HCT116 (cell line): ENCODE data around the gene PER2. TPM values are rescaled to one million over a fixed set of nuclear protein-coding genes. Genes with fewer than 3 reads are reported as not detected.

Source experiments
- ATAC-seq: fragments of 200-7000 bp; cut with Tn5 transposase; 2 replicates; pipeline ENCODE4 v1.9.1; 2020; ENCODE audit warnings: mild to moderate bottlenecking, moderate library complexity
- BruUV-seq: library from RNA; stranded (reverse); fragments of 400-500 nt; replicated peaks from 2 replicates; lab custom pipeline; 2021; lab: Mats Ljungman, UMichigan
- CTCF ChIA-PET: fragments of 300-600 bp; sonication (Branson Sonifier 250); formaldehyde crosslinking; loops from one replicate; lab custom pipeline; 2021; ENCODE audit warnings: antibody characterized with exemption; lab: Charles Lee
- POLR2A ChIA-PET: fragments of 300-600, 350-600 bp; sonication (Branson Sonifier 250); formaldehyde crosslinking; loops from one replicate; lab custom pipeline; 2021; ENCODE audit warnings: antibody characterized with exemption; lab: Charles Lee
- RAD21 ChIA-PET, 2 experiments: fragments of 300-600 bp; sonication (Branson Sonifier 250); formaldehyde crosslinking; loops; one replicate each; lab custom pipeline; 2023; ENCODE audit warnings: low total read pairs in 2 of 2; ENCODE audit not compliant: uncharacterized antibody in 2 of 2, unreplicated experiment in 2 of 2, low non-redundant PET in 1 of 2; lab: Charles Lee
- DNase-seq: peaks from one replicate; pipeline ENCODE4 v3.0.0-alpha.2; 2010; ENCODE audit warnings: low read depth, low spot score
- H2AFZ ChIP-seq: fragments of 200-600 bp; shearing (Covaris generic), sonication (generic); 2 replicates; pipeline ENCODE4 v1.6.1; 2017; ENCODE audit warnings: low read depth, mixed run types, mixed read lengths, antibody characterized with exemption, low read length; ENCODE audit not compliant: poor library complexity, severe bottlenecking
- H3K27ac ChIP-seq: 2 replicates; pipeline ENCODE4 v1.5.1; 2012; ENCODE audit warnings: low read depth, low read length
- H3K27me3 ChIP-seq: fragments of 200-600 bp; sonication (generic); 2 replicates; pipeline ENCODE4 v1.6.1; 2016; ENCODE audit warnings: mixed run types, low read length, mixed read lengths; ENCODE audit not compliant: insufficient read depth
- H3K36me3 ChIP-seq, 2 experiments: fragments of 200-500 bp in 1 of 2; fragments of 200-600 bp in 1 of 2; sonication (Bioruptor generic) in 1 of 2; sonication (generic) in 1 of 2; 2 replicates each; pipeline versions ENCODE4 v1.5.1 to v1.6.1; 2014 to 2016; ENCODE audit warnings: low read length in 2 of 2, inconsistent platforms in 1 of 2, mixed read lengths in 1 of 2, mixed run types in 1 of 2; ENCODE audit not compliant: insufficient read depth in 2 of 2, control insufficient read depth in 1 of 2
- H3K4me1 ChIP-seq, 2 experiments: fragments of 200-600 bp in 1 of 2; sonication (generic) in 1 of 2; 2 replicates each; pipeline versions ENCODE4 v1.5.1 to v1.6.1; 2012 to 2017; ENCODE audit warnings: low read length in 2 of 2, inconsistent platforms in 1 of 2, mild to moderate bottlenecking in 1 of 2, mixed read lengths in 1 of 2, mixed run types in 1 of 2, moderate library complexity in 1 of 2; ENCODE audit not compliant: insufficient read depth in 2 of 2, control insufficient read depth in 1 of 2
- H3K4me2 ChIP-seq: fragments of 200-600 bp; sonication (generic); 2 replicates; pipeline ENCODE4 v1.6.1; 2017; ENCODE audit warnings: mixed run types, low read length, mixed read lengths
- H3K4me3 ChIP-seq, 2 experiments: fragments of 200-600 bp in 1 of 2; sonication (generic) in 1 of 2; replicated peaks in 1 of 2; 2 replicates each; pipeline ENCODE4 v1.5.1; 2011 to 2016; ENCODE audit warnings: low read length in 2 of 2, control low read depth in 1 of 2, low read depth in 1 of 2, mild to moderate bottlenecking in 1 of 2, mixed read lengths in 1 of 2, mixed run types in 1 of 2
- H3K79me2 ChIP-seq: fragments of 200-600 bp; sonication (generic); 2 replicates; pipeline ENCODE4 v1.6.1; 2017; ENCODE audit warnings: mild to moderate bottlenecking, mixed run types, low read length, moderate library complexity, mixed read lengths; ENCODE audit not compliant: insufficient read depth
- H3K9ac ChIP-seq: fragments of 200-600 bp; sonication (generic); 2 replicates; pipeline ENCODE4 v1.6.1; 2016; ENCODE audit warnings: low read length, mixed read lengths
- H3K9me2 ChIP-seq: fragments of 200-600 bp; sonication (generic), shearing (Covaris generic); 2 replicates; pipeline ENCODE4 v1.6.1; 2017; ENCODE audit warnings: mixed run types, mild to moderate bottlenecking, moderate library complexity; ENCODE audit not compliant: insufficient read depth
- H3K9me3 ChIP-seq, 2 experiments: fragments of 200-500 bp in 1 of 2; fragments of 200-600 bp in 1 of 2; sonication (Bioruptor generic) in 1 of 2; sonication (generic) in 1 of 2; 2 replicates each; pipeline ENCODE4 v1.6.1; 2014 to 2017; ENCODE audit warnings: low read length in 2 of 2, mixed read lengths in 2 of 2, inconsistent platforms in 1 of 2, low read depth in 1 of 2, mild to moderate bottlenecking in 1 of 2, mixed run types in 1 of 2, moderate library complexity in 1 of 2; ENCODE audit not compliant: control insufficient read depth in 1 of 2, insufficient read depth in 1 of 2
- H4K20me1 ChIP-seq: fragments of 200-600 bp; sonication (generic), shearing (Covaris generic); 2 replicates; pipeline ENCODE4 v1.6.1; 2017; ENCODE audit warnings: mixed run types, mild to moderate bottlenecking, moderate library complexity; ENCODE audit not compliant: insufficient read depth
- ATF3 ChIP-seq: IDR thresholded peaks from 2 replicates; pipeline ENCODE4 v1.6.1; 2012
- CBX3 ChIP-seq: IDR thresholded peaks from 2 replicates; pipeline ENCODE4 v1.6.1; 2012; ENCODE audit warnings: low read depth
- CTCF ChIP-seq, 3 experiments: fragments of 200-600 bp in 1 of 3; sonication (generic) in 1 of 3; IDR thresholded peaks in 2 of 3; conservative IDR thresholded peaks in 1 of 3; 2 replicates each; pipeline ENCODE4 v1.5.1; 2012 to 2017; ENCODE audit warnings: low read depth in 2 of 3, low read length in 2 of 3, antibody characterized with exemption in 1 of 3, borderline replicate concordance in 1 of 3, control low read depth in 1 of 3, mild to moderate bottlenecking in 1 of 3, mixed read lengths in 1 of 3, mixed run types in 1 of 3, moderate library complexity in 1 of 3; ENCODE audit not compliant: insufficient read depth in 1 of 3
- EGR1 ChIP-seq: IDR thresholded peaks from 2 replicates; pipeline ENCODE4 v1.6.1; 2012; ENCODE audit warnings: low read depth
- ELF1 ChIP-seq: IDR thresholded peaks from 2 replicates; pipeline ENCODE4 v1.6.1; 2012; ENCODE audit warnings: low read depth, borderline replicate concordance
- EZH2 ChIP-seq: fragments of 200-600 bp; sonication (generic); IDR thresholded peaks from 2 replicates; pipeline ENCODE4 v1.6.1; 2017; ENCODE audit warnings: antibody characterized with exemption, mixed run types
- EZH2phosphoT487 ChIP-seq: fragments of 200-600 bp; IDR thresholded peaks from 2 replicates; pipeline ENCODE4 v1.6.1; 2018; ENCODE audit warnings: antibody characterized with exemption, borderline replicate concordance
- FOSL1 ChIP-seq: IDR thresholded peaks from 2 replicates; pipeline ENCODE4 v1.6.1; 2012; ENCODE audit warnings: low read depth
- JUND ChIP-seq: IDR thresholded peaks from 2 replicates; pipeline ENCODE4 v1.6.1; 2012
- MAX ChIP-seq: IDR thresholded peaks from 2 replicates; pipeline ENCODE4 v1.6.1; 2012
- RAD21 ChIP-seq: IDR thresholded peaks from 2 replicates; pipeline ENCODE4 v1.6.1; 2012; ENCODE audit warnings: low read depth, mild to moderate bottlenecking
- SIN3A ChIP-seq: IDR thresholded peaks from 2 replicates; pipeline ENCODE4 v1.6.1; 2012; ENCODE audit warnings: low read depth
- TCF7L2 ChIP-seq: IDR thresholded peaks from 2 replicates; pipeline ENCODE4 v1.7.0; 2011; ENCODE audit warnings: borderline replicate concordance, inconsistent platforms; ENCODE audit not compliant: insufficient read depth, insufficient read length; ENCODE audit errors: extremely low read depth
- YY1 ChIP-seq: IDR thresholded peaks from 2 replicates; pipeline ENCODE4 v1.6.1; 2011; ENCODE audit warnings: low read length, low read depth, moderate library complexity, mild to moderate bottlenecking; ENCODE audit not compliant: insufficient replicate concordance; ENCODE audit errors: extremely low read depth
- ZBTB33 ChIP-seq: IDR thresholded peaks from 2 replicates; pipeline ENCODE4 v1.6.1; 2011; ENCODE audit warnings: mild to moderate bottlenecking, low read length, moderate library complexity; ENCODE audit not compliant: insufficient replicate concordance; ENCODE audit errors: extremely low read depth
- ZFX ChIP-seq: fragments of 450-650 bp; IDR thresholded peaks from 2 replicates; pipeline ENCODE4 v1.6.1; 2017
- ZNF274 ChIP-seq: fragments of 200-500 bp; sonication (Bioruptor generic); IDR thresholded peaks from 2 replicates; pipeline ENCODE4 v1.6.1; 2014; ENCODE audit warnings: mild to moderate bottlenecking, low read depth, low read length, inconsistent platforms
- intact Hi-C: fragments of 100-400 bp; cut with micrococcal nuclease; formaldehyde crosslinking; loops from 2 replicates; pipeline ENCODE4 v1.10.0; 2022
- total RNA-seq: library from RNA; stranded (reverse); gene quantifications from one replicate; pipeline ENCODE4 v1.2.1, GENCODE V29; 2021; ENCODE audit not compliant: unreplicated experiment

The PER2 gene
- total RNA-seq, 1 experiment from 2014 or later: 18.7 TPM

GRCh38 chr2:238241970-238242369 lies 46.4 kb downstream of the PER2 start (continued):
- TF ChIP-seq ZBTB33 (no peak), FOSL1 (no peak), ATF3 (no peak), ELF1 (no peak), CTCF (IDR thresholded peaks at IDR 0.05 in 2 of 3, conservative IDR thresholded peaks at IDR 0.05 in 1 of 3; ENCODE audit: borderline replicate concordance in 1 of 3, insufficient read depth in 1 of 3, low read depth in 2 of 3, low read length in 2 of 3) (no peak)
- TF ChIP-seq, all 23 proteins: peak for 0

GRCh38 chr2:238240757-238241711 lies 47.4 kb downstream of the PER2 start:
- H3K4me2 ChIP-seq: peak overlapping the region; percentile 99
- no peaks in the 10 kb centered on the region; the same call in 1 of the 2 replicates for H3K79me2 ChIP-seq
- ChIA-PET CTCF (interaction anchor here (1.3 kb wide), 1 partner anchor 22 kb away, joined by 5 read pairs; no protein-coding TSS in a partner anchor), RAD21 (no interaction called here), POLR2A (interaction anchor here (0.6 kb wide), 1 partner anchor 19 kb away, joined by 3 read pairs; no protein-coding TSS in a partner anchor)
- no peak overlapping the region for H3K27ac ChIP-seq
- peak overlapping the region; percentile 49 to 69 for H3K4me3 ChIP-seq
- peaks cover 13 to 23% of the 10 kb centered on the region in 2 experiments for H3K4me1 ChIP-seq
- H4K20me1 ChIP-seq: no peaks in the 10 kb centered on the region
- peak; percentile 41 for DNase-seq
- H2AFZ ChIP-seq: no peak overlapping the region
- TF ChIP-seq RAD21 (no peak), EGR1 (peak; percentile 70), EZH2phosphoT487 (no peak), TCF7L2 (peak; percentile 46), MAX (peak; percentile 37; the same call in 1 of the 2 replicates), YY1 (no peak), ZFX (no peak), ZNF274 (no peak), JUND (no peak), EZH2 (no peak), FOSL1 (no peak), SIN3A (no peak), CBX3 (0 out of 2 replicates have a peak, but pooled peaks have one; percentile 14), ELF1 (no peak)
- no peaks in the 10 kb centered on the region for H3K9me2 ChIP-seq
- peak; percentile 50 for ATAC-seq
- no peak overlapping the region for H3K9ac ChIP-seq
- no peaks in the 10 kb centered on the region for H3K9me3 ChIP-seq
- H3K36me3 ChIP-seq: peaks cover 0 to 5% of the 10 kb centered on the region in 2 experiments; a peak in 1 of 4 replicates
- H3K27me3 ChIP-seq: no peaks in the 10 kb centered on the region
- intact Hi-C loops: no loop called here
- no TSS peak for BruUV-seq
